Measurements from ENCODE around the gene PTPRQ.

PTPRQ gene

GRCh38 chr12:80485222-80485987, 41.4 kb downstream of the PTPRQ start:
- TF ChIP-seq ZNF354C (tag by site-specific recombination; IDR thresholded peaks at IDR 0.05; ENCODE audit: borderline replicate concordance, low read depth) (no peak), ZNF629 (tag by site-specific recombination; IDR thresholded peaks at IDR 0.05) (no peak), ZSCAN16 (tag by site-specific recombination; IDR thresholded peaks at IDR 0.05) (no peak), RBAK (tag by site-specific recombination; IDR thresholded peaks at IDR 0.05) (no peak)
- TF ChIP-seq, protein P1, sequence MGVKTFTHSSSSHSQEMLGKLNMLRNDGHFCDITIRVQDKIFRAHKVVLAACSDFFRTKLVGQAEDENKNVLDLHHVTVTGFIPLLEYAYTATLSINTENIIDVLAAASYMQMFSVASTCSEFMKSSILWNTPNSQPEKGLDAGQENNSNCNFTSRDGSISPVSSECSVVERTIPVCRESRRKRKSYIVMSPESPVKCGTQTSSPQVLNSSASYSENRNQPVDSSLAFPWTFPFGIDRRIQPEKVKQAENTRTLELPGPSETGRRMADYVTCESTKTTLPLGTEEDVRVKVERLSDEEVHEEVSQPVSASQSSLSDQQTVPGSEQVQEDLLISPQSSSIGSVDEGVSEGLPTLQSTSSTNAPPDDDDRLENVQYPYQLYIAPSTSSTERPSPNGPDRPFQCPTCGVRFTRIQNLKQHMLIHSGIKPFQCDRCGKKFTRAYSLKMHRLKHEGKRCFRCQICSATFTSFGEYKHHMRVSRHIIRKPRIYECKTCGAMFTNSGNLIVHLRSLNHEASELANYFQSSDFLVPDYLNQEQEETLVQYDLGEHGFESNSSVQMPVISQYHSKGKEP (tag by site-specific recombination; IDR thresholded peaks at IDR 0.05): no peak
- TF ChIP-seq, protein P2, sequence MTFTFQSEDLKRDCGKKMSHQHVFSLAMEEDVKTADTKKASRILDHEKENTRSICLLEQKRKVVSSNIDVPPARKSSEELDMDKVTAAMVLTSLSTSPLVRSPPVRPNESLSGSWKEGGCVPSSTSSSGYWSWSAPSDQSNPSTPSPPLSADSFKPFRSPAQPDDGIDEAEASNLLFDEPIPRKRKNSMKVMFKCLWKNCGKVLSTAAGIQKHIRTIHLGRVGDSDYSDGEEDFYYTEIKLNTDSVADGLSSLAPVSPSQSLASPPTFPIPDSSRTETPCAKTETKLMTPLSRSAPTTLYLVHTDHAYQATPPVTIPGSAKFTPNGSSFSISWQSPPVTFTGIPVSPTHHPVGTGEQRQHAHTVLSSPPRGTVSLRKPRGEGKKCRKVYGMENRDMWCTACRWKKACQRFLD (tag by site-specific recombination; IDR thresholded peaks at IDR 0.05): no peak
- no peaks in the 10 kb centered on the region for H3K36me3 ChIP-seq (ENCODE audit: control insufficient read depth in 2 of 2, insufficient read depth in 1 of 2, low read length in 2 of 2)
- no peaks in the 10 kb centered on the region for H3K4me1 ChIP-seq (ENCODE audit: control insufficient read depth, insufficient read depth, low read length)
- POLR2A ChIA-PET: no interaction called here
- H3K4me3 ChIP-seq (ENCODE audit: low read depth, low read length): no peak overlapping the region
- CTCF ChIA-PET: interaction anchor here (1.4 kb wide), 1 partner anchor 12 kb away, joined by 5 read pairs; no protein-coding TSS in a partner anchor
- H3K27ac ChIP-seq (ENCODE audit: extremely low read depth, low read depth, low read length): no peak overlapping the region
- H3K9me3 ChIP-seq (ENCODE audit: control insufficient read depth, insufficient read depth, low read depth, low read length): no peaks in the 10 kb centered on the region

DNA sequence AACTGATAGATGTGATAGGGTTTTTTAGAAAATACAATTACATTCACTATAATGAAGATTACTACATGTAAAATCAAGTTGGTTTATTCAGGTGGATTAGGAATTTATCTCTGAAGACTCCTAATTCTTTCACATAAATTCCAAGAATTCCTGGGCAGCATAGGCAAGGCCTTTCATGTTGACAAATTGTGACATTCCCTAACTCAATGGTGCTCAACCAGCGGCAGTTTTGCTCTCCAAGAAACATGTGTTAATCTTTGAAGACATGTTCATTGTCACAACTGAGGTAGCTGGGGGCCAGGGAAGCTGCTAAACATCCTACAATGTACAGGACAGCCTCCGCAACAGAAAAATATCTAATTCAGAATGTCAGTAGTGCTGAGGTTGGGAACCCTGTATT, 46.3 kb downstream of the PTPRQ start:
- CTCF ChIA-PET: no interaction called here
- H3K36me3 ChIP-seq (ENCODE audit: control insufficient read depth in 2 of 2, insufficient read depth in 1 of 2, low read length in 2 of 2): no peaks in the 10 kb centered on the region
- H3K9me3 ChIP-seq (ENCODE audit: control insufficient read depth, insufficient read depth, low read depth, low read length): no peaks in the 10 kb centered on the region
- H3K4me3 ChIP-seq (ENCODE audit: low read depth, low read length): no peak overlapping the region
- POLR2A ChIA-PET: no interaction called here
- TF ChIP-seq PATZ1 (tag by site-specific recombination; IDR thresholded peaks at IDR 0.05) (no peak), ZNF529 (tag by site-specific recombination; IDR thresholded peaks at IDR 0.05; ENCODE audit: insufficient replicate concordance) (no peak), ZNF621 (tag by site-specific recombination; IDR thresholded peaks at IDR 0.05) (no peak), ZNF48 (tag by site-specific recombination; IDR thresholded peaks at IDR 0.05) (no peak), ZNF202 (tag by site-specific recombination; IDR thresholded peaks at IDR 0.05; ENCODE audit: borderline replicate concordance) (no peak), FEZF1 (tag by site-specific recombination; IDR thresholded peaks at IDR 0.05) (no peak), GLI2 (tag by site-specific recombination; IDR thresholded peaks at IDR 0.05; ENCODE audit: borderline replicate concordance, low read depth) (no peak), ZNF169 (tag by site-specific recombination; IDR thresholded peaks at IDR 0.05) (no peak), ZSCAN16 (tag by site-specific recombination; IDR thresholded peaks at IDR 0.05) (no peak), ZNF16 (tag by site-specific recombination; IDR thresholded peaks at IDR 0.05; ENCODE audit: low read depth) (no peak), ZIC2 (tag by site-specific recombination; IDR thresholded peaks at IDR 0.05) (no peak), ZNF184 (tag by site-specific recombination; IDR thresholded peaks at IDR 0.05) (no peak)
- TF ChIP-seq, protein P3, sequence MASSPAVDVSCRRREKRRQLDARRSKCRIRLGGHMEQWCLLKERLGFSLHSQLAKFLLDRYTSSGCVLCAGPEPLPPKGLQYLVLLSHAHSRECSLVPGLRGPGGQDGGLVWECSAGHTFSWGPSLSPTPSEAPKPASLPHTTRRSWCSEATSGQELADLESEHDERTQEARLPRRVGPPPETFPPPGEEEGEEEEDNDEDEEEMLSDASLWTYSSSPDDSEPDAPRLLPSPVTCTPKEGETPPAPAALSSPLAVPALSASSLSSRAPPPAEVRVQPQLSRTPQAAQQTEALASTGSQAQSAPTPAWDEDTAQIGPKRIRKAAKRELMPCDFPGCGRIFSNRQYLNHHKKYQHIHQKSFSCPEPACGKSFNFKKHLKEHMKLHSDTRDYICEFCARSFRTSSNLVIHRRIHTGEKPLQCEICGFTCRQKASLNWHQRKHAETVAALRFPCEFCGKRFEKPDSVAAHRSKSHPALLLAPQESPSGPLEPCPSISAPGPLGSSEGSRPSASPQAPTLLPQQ (tag by site-specific recombination; IDR thresholded peaks at IDR 0.05): no peak
- TF ChIP-seq, protein P1 (tag by site-specific recombination; IDR thresholded peaks at IDR 0.05): no peak
- H3K4me1 ChIP-seq (ENCODE audit: control insufficient read depth, insufficient read depth, low read length): no peaks in the 10 kb centered on the region
- H3K27ac ChIP-seq (ENCODE audit: extremely low read depth, low read depth, low read length): no peak overlapping the region

All from HEK293 (cell line).